DMS 273 treated with DMSO at 0.1 percent for 48 hours (cell line): ENCODE results near the gene PLCH2.

Experiments used
- DNase-seq: peaks from one replicate; lab custom pipeline; 2025; lab: John Stamatoyannopoulos, UW

The PLCH2 gene

GRCh38 chr1:2530513-2531361 is 54.6 kb downstream of the PLCH2 start:
- no peak for DNase-seq

- no peak for DNase-seq
These were observed 56.5 kb downstream of the PLCH2 start for GRCh38 chr1:2532485-2533160.

DNA sequence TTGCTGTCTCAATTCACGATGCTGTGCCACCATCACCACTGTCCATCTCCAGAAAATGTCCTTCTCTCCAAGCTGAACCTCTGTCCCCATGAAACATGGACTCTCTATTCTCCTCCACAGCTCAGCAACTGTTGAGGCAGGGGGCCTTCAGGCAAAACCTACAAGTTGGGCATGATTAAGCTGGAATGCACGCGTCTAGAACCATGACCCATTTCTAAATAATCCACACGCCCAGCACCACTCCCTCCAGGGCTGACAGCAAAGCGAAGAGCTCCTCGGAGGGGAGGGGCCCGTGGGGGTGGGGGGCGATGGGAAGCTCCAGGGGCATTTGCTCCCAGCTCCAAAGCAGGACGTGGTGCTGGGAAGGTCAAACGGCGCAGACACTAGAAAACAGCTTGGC is 57.3 kb downstream of the PLCH2 start:
- DNase-seq: no peak

- DNase-seq: no peak
These were observed 58.2 kb downstream of the PLCH2 start for GRCh38 chr1:2534315-2534686.

GRCh38 chr1:2534687-2535441 is 58.8 kb downstream of the PLCH2 start:
- no peak for DNase-seq

- no peak for DNase-seq
These were observed 59.4 kb downstream of the PLCH2 start for GRCh38 chr1:2535455-2535854.

DNA sequence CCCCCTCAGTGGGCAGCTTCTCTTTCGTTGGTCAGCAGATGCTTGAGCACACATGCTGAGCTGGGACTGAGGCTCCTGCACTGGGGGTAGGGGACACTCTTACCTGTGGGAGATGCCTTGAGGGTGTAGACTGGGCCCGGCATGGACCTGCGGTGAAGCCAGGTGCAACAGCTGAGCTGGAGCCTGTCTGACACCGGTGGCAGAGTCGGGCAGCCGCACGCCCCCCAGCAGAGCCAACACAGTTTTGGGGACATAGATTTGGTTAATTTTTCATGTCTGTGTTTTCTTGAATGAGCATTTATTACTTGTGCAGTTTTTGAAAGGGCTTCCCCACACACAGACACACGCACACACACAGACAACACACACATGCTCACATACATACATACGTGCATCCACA is 59.9 kb downstream of the PLCH2 start:
- DNase-seq: no peak

- DNase-seq: no peak
These were observed 61.7 kb downstream of the PLCH2 start for GRCh38 chr1:2537784-2538115.

- DNase-seq: no peak
These were observed 62.3 kb downstream of the PLCH2 start for GRCh38 chr1:2538376-2538775.

GRCh38 chr1:2538872-2539271 is 62.8 kb downstream of the PLCH2 start:
- DNase-seq: no peak

GRCh38 chr1:2539312-2539907 is 63.3 kb downstream of the PLCH2 start:
- DNase-seq: no peak

DNA sequence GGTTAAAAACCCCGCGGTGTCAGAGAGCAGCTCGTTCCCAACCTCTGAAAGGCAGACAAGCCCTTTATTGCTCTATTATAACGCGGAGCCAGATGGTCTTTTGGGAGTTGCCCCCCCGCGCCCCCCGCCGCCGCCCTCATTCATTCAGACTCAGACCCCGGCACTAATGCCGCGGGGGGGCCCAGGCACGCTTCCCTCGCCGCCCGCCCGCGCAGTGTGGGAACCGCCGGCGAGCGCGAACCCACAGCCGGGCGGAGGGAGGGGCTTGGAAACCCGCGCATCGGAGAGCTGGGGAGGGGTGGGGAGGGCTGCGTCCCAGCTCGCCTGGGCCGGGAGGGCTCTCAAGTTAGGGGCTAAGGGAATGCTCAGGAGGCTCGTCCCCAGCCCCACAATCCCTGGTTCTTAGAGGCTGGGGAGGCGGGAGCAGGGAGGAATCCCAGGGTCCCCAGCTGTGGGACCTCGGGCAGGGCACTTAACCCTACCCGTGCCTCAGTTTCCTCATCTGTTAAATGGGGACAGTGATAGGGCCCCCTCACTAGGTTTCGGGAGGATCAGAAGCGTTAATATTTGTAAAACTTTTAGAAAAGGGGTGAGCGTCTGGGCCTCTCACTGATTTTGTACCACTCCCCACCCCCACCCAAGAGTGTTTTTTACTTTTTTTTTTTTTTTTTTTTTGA is 64.9 kb downstream of the PLCH2 start:
- no peak for DNase-seq

GRCh38 chr1:2541619-2542245 is 65.6 kb downstream of the PLCH2 start:
- no peak for DNase-seq

- no peak for DNase-seq
These were observed 66.3 kb downstream of the PLCH2 start for GRCh38 chr1:2542246-2542915.

DNA sequence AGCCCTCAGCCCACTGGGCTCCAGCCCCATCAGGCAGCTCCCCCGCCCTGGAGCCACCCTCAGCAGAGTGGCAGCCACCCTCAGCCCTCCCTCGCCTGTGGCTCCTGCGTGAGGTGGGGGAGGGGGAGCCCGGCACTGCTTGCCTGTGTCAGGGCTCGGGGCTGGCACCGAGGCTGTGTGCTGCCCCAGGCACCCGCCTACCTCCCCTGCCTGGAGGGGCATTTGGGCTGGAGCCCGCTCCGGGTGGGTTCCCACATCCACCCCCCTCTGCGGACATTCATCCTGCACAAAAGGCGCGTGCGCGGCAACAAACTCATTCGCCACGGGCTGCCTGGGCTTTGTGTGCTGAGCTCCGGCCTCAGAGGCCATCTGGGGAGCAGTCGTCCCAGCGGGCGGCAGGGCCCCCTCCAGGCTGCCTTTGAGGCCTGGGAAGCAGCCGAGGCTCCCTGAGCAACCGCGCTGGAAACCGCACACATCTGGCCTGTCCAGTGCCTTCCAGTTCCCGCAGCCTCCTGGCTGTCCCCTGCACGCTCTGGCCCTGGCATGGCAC is 67.5 kb downstream of the PLCH2 start:
- peak; percentile 36 for DNase-seq

- DNase-seq: no peak
These were observed 68.2 kb downstream of the PLCH2 start for GRCh38 chr1:2544093-2544874.

DNA sequence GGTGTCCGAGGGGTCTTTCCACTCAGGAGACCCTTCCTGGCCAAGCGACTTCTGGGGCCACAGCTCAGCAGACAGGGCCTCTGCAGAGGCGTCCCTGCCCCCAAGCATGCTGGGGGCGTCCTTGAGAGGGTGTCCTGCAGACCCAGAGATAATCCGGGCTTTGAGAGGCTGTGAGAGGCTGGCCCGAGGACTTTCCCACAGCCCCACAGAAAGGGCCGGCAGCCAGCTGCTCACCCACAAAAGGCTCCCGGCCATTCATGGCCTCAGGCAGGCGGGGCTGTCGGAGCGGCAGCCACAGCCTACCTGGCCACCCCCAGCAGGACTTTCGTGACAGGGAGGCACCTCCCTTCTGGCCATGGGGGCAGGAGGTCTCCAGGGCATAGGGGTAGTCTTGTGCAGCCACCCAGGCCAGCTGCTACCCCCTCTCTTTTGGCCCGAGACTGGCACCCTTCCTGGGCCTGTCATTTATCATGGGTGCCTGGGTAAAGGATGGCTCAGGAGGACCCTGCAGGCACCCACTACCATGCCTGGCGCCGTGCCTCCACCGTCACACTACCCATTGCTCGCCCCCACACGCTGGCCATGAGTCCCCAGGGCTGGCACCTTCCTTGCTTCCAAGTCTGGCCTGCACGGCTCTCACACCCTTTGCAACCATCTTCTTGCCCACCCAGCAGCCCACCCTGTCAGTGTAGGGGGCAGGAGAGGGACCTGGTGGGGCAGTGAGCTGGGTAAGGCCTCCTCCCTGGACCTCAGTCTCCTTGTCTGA is 69.0 kb downstream of the PLCH2 start:
- no peak for DNase-seq

DNA sequence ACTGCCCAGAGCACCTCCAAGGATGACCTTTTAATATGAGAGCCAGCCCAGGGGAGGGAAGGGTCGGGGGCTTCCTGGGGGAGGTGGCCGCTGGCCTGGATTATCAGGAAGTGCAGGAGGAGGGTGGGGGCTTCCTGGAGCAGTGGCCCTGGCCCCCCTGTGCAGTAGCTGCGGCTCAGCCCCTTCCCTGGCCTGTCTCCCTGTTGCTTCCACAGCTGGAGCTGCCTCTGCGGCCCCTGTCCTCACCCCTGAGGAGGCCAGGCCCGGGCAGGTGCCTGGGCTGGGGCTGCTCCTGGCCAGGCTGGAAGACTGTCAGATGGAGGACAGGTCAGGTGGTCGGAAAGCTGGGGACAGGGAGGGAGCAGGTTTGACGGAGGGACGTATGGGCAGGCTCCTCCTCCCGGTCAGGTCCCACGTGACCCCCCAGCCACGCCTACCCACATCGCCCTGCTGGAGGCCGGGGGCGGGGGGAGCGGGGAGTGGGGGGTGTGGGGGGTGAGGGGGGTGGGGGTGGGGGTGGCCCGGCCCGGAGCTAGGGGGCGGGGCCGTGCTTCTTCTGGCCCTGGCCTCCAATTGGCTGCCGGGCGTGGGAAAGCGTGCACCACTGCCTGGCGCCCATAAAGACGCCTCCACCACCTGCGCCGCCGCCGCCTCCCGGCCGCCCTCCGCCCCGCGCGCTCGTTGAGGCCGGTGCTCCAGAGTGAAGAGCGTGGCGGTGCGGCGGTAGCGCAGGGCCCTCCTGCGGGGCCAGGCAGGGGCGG is 69.8 kb downstream of the PLCH2 start:
- DNase-seq: no peak
